Esophagus squamous epithelium (tissue), 4 donors: ENCODE measurements around the gene ZBED6.

ENCODE experiments used
- CTCF ChIP-seq, 6 experiments: fragments of 450-650 bp in 4 of 6; fragments of 200-600 bp in 2 of 6; sonication (generic) in 2 of 6; IDR thresholded peaks; one replicate each; pipeline ENCODE4 v1.5.1; 2016 to 2019; ENCODE audit warnings: antibody characterized with exemption in 6 of 6, mild to moderate bottlenecking in 4 of 6, moderate library complexity in 4 of 6
- POLR2A ChIP-seq, 4 donors: fragments of 450-650 bp; IDR thresholded peaks; one replicate each; pipeline ENCODE4 v1.6.1; 2017; ENCODE audit warnings: antibody characterized with exemption in 4 of 4, mild to moderate bottlenecking in 4 of 4, moderate library complexity in 3 of 4

DNA sequence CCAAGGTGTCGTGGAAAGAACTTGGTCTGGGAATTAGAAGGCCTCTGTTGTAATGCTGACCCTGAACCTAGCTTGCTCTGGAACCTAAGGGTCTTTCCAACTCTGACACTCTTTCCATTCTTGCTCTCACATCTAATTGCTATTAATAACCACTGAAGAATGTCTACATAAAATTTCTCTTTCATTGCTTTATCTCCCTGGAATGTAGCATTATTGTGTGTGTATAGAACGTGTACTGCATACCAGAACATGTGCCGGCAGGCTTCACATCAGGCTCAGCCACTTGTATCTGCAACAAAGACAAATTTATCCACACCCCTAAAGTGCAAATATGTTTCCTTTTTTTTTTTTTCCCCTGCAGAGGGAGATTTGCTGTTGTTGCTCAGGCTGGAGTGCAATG lies 44.4 kb upstream of the ZBED6 start:
- TF ChIP-seq CTCF (IDR thresholded peaks at IDR 0.05) (peak in 2 of 6 experiments; percentile 42 to 49), POLR2A (IDR thresholded peaks at IDR 0.05) (no peak)
